Bone marrow (tissue), 2 donors: Measurements from ENCODE around the gene KDM4B.

Experiments used
- DNase-seq, 2 donors: peaks; one replicate each; lab custom pipeline; 2025; lab: John Stamatoyannopoulos, UW

The KDM4B gene

GRCh38 chr19:5122671-5123409 lies 153.9 kb downstream of the KDM4B start:
- DNase-seq = no peak

GRCh38 chr19:5123646-5124045 lies 154.7 kb downstream of the KDM4B start:
- DNase-seq = no peak

GRCh38 chr19:5124111-5124855 lies 155.4 kb downstream of the KDM4B start:
- no peak for DNase-seq

GRCh38 chr19:5125376-5125775 lies 156.5 kb downstream of the KDM4B start:
- no peak for DNase-seq

- DNase-seq = no peak
These were observed 157.0 kb downstream of the KDM4B start for GRCh38 chr19:5125797-5126497.

GRCh38 chr19:5126498-5127223 lies 157.7 kb downstream of the KDM4B start:
- no peak for DNase-seq

GRCh38 chr19:5127717-5128116 lies 158.8 kb downstream of the KDM4B start:
- no peak for DNase-seq

- no peak for DNase-seq
These were observed 159.5 kb downstream of the KDM4B start for GRCh38 chr19:5128251-5128935.

- DNase-seq = no peak
These were observed 160.1 kb downstream of the KDM4B start for GRCh38 chr19:5128936-5129389.

- DNase-seq = no peak
These were observed 160.8 kb downstream of the KDM4B start for GRCh38 chr19:5129691-5130090.

- DNase-seq = no peak
These were observed 161.6 kb downstream of the KDM4B start for GRCh38 chr19:5130371-5131030.

GRCh38 chr19:5131031-5131505 lies 162.2 kb downstream of the KDM4B start:
- DNase-seq = no peak

GRCh38 chr19:5131506-5132205 lies 162.7 kb downstream of the KDM4B start:
- DNase-seq = no peak

- DNase-seq = no peak
These were observed 163.3 kb downstream of the KDM4B start for GRCh38 chr19:5132206-5132560.

GRCh38 chr19:5132698-5133651 lies 164.1 kb downstream of the KDM4B start:
- DNase-seq = no peak

GRCh38 chr19:5133986-5134595 lies 165.2 kb downstream of the KDM4B start:
- DNase-seq = no peak

- DNase-seq = no peak
These were observed 165.8 kb downstream of the KDM4B start for GRCh38 chr19:5134691-5135090.

GRCh38 chr19:5136073-5136855 lies 167.4 kb downstream of the KDM4B start:
- no peak for DNase-seq
